Fibroblast of lung (primary cell): ENCODE data around the gene AGK. TPM values are rescaled to one million over a fixed set of nuclear protein-coding genes. Genes with fewer than 3 reads are reported as not detected.

ENCODE experiments used
- DNase-seq, 2 donors: peaks; one replicate each; pipeline versions ENCODE4 v3.0.0 to v3.0.0-alpha.2; 2010; ENCODE audit warnings: low read depth in 2 of 2
- H2AFZ ChIP-seq: 2 replicates; pipeline ENCODE4 v1.5.1; 2012; ENCODE audit warnings: low read length, control low read depth, inconsistent platforms
- H3K27ac ChIP-seq: 2 replicates; pipeline ENCODE4 v1.5.1; 2011; ENCODE audit warnings: low read length, control low read depth; ENCODE audit not compliant: insufficient read depth
- H3K27me3 ChIP-seq: 2 replicates; pipeline ENCODE4 v1.5.1; 2011; ENCODE audit warnings: mild to moderate bottlenecking, low read length; ENCODE audit not compliant: control insufficient read depth, insufficient read depth
- H3K36me3 ChIP-seq: 2 replicates; pipeline ENCODE4 v1.5.1; 2011; ENCODE audit warnings: low read length; ENCODE audit not compliant: control insufficient read depth, insufficient read depth
- H3K4me1 ChIP-seq: 2 replicates; pipeline ENCODE4 v1.5.1; 2011; ENCODE audit warnings: low read length; ENCODE audit not compliant: control insufficient read depth, insufficient read depth; ENCODE audit errors: extremely low read depth
- H3K4me2 ChIP-seq: 2 replicates; pipeline ENCODE4 v1.5.1; 2011; ENCODE audit warnings: low read length, control low read depth; ENCODE audit not compliant: insufficient read depth; ENCODE audit errors: extremely low read depth
- H3K4me3 ChIP-seq, 4 experiments: fragments of 200-600 bp in 1 of 4; sonication (generic) in 1 of 4; replicated peaks in 1 of 4; 2 replicates each; pipeline ENCODE4 v1.5.1; 2011 to 2016; ENCODE audit warnings: low read length in 4 of 4, low read depth in 3 of 4, mild to moderate bottlenecking in 3 of 4, control low read depth in 2 of 4, inconsistent platforms in 1 of 4, mixed read lengths in 1 of 4; ENCODE audit not compliant: insufficient read depth in 1 of 4; ENCODE audit errors: control extremely low read depth in 1 of 4
- H3K79me2 ChIP-seq: 2 replicates; pipeline ENCODE4 v1.5.1; 2012; ENCODE audit warnings: mild to moderate bottlenecking, low read length, inconsistent platforms; ENCODE audit not compliant: control insufficient read depth, insufficient read depth
- H3K9ac ChIP-seq: 2 replicates; pipeline ENCODE4 v1.5.1; 2011; ENCODE audit warnings: mild to moderate bottlenecking, low read length, control low read depth; ENCODE audit not compliant: insufficient read depth
- H3K9me3 ChIP-seq: 2 replicates; pipeline ENCODE4 v1.5.1; 2012; ENCODE audit warnings: low read depth, low read length; ENCODE audit not compliant: control insufficient read depth, insufficient read depth
- H4K20me1 ChIP-seq: 2 replicates; pipeline ENCODE4 v1.5.1; 2011; ENCODE audit warnings: low read length; ENCODE audit not compliant: control insufficient read depth, insufficient read depth; ENCODE audit errors: extremely low read depth
- CTCF ChIP-seq, 2 donors: IDR thresholded peaks in 1 of 2; conservative IDR thresholded peaks in 1 of 2; 1 replicate in 1 of 2; 2 replicates in 1 of 2; pipeline ENCODE4 v1.5.1; 2011 to 2012; ENCODE audit warnings: low read length in 2 of 2, control low read depth in 1 of 2, inconsistent platforms in 1 of 2, low read depth in 1 of 2, mild to moderate bottlenecking in 1 of 2
- EZH2 ChIP-seq: IDR thresholded peaks from 2 replicates; pipeline ENCODE4 v1.5.1; 2012; ENCODE audit warnings: low read length, control low read depth, mild to moderate bottlenecking; ENCODE audit errors: missing control alignments
- polyA plus RNA-seq, 2 donors: library from polyadenylated mRNA; depleted of rRNA in 1 of 2; stranded (reverse) in 1 of 2; unstranded in 1 of 2; fragments of >200 nt; gene quantifications; 2 replicates each; pipeline ENCODE4 v1.2.1, GENCODE V29; 2011 to 2012; ENCODE audit warnings: missing spikeins in 1 of 2
- total RNA-seq: library from RNA; depleted of rRNA; stranded (reverse); fragments of >200 nt; gene quantifications from 2 replicates; pipeline ENCODE4 v1.2.1, GENCODE V29; 2014

Gene AGK
- total and polyA plus RNA-seq, 2 donors (not counting 1 experiment from before 2014, with no cell fraction given): 20.8 to 42.5 TPM

GRCh38 chr7:141652691-141653090, 101.5 kb downstream of the AGK start:
- Histone ChIP-seq H3K79me2 (no peaks in the 10 kb centered on the region), H2AFZ (no peak overlapping the region), H4K20me1 (no peaks in the 10 kb centered on the region), H3K9me3 (no peaks in the 10 kb centered on the region), H3K4me1 (no peaks in the 10 kb centered on the region), H3K27ac (no peak overlapping the region), H3K27me3 (no peaks in the 10 kb centered on the region), H3K36me3 (no peaks in the 10 kb centered on the region), H3K4me3 (no peak overlapping the region), H3K4me2 (no peak overlapping the region), H3K9ac (no peak overlapping the region)
- TF ChIP-seq EZH2 (no peak), CTCF (conservative IDR thresholded peaks at IDR 0.05 in 1 of 2, IDR thresholded peaks at IDR 0.05 in 1 of 2; ENCODE audit: low read depth in 1 of 2, low read length in 2 of 2) (no peak)
- DNase-seq: no peak

DNA sequence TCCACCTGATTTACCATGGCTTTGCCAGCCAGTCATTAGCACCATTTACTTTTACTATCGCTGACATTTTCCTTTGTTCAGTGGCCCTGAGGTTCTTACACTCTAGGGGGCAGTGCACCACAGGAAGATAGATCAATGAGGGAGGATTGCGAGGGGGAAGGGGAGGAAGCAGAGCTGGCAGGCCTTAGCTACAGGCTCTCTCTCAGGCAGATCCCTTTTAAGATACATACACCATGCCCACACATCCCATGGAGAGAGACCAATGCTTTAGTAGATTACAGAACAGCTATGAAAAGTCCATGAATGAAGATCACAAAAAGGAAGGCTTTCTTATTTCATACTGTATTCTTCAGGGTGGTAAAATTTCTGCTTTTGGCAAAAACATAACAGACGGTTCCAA, 103.3 kb downstream of the AGK start:
- no peak overlapping the region for H3K4me2 ChIP-seq
- TF ChIP-seq EZH2 (no peak), CTCF (conservative IDR thresholded peaks at IDR 0.05 in 1 of 2, IDR thresholded peaks at IDR 0.05 in 1 of 2; ENCODE audit: low read depth in 1 of 2, low read length in 2 of 2) (peak; percentile 83 to 89)
- H3K9ac ChIP-seq: no peak overlapping the region
- H3K4me3 ChIP-seq: no peak overlapping the region
- H3K36me3 ChIP-seq: no peaks in the 10 kb centered on the region
- no peak overlapping the region for H3K27ac ChIP-seq
- H3K79me2 ChIP-seq: no peaks in the 10 kb centered on the region
- no peaks in the 10 kb centered on the region for H3K9me3 ChIP-seq
- H4K20me1 ChIP-seq: no peaks in the 10 kb centered on the region
- no peaks in the 10 kb centered on the region for H3K27me3 ChIP-seq
- no peak overlapping the region for H2AFZ ChIP-seq
- DNase-seq: peak; percentile 67 to 78
- no peaks in the 10 kb centered on the region for H3K4me1 ChIP-seq

- Histone ChIP-seq H3K4me1 (no peaks in the 10 kb centered on the region), H3K79me2 (no peaks in the 10 kb centered on the region), H3K9ac (no peak overlapping the region), H3K27ac (no peak overlapping the region), H3K4me2 (no peak overlapping the region), H2AFZ (no peak overlapping the region), H3K27me3 (no peaks in the 10 kb centered on the region), H4K20me1 (no peaks in the 10 kb centered on the region), H3K9me3 (no peaks in the 10 kb centered on the region), H3K36me3 (peaks cover 2% of the 10 kb centered on the region), H3K4me3 (no peak overlapping the region)
- TF ChIP-seq EZH2 (no peak), CTCF (conservative IDR thresholded peaks at IDR 0.05 in 1 of 2, IDR thresholded peaks at IDR 0.05 in 1 of 2; ENCODE audit: low read depth in 1 of 2, low read length in 2 of 2) (no peak)
- no peak for DNase-seq
Measured at GRCh38 chr7:141659501-141659900, 108.3 kb downstream of the AGK start.
